ENCODE data around the gene FAM171A1. TPM values are rescaled to one million over a fixed set of nuclear protein-coding genes. Genes with fewer than 3 reads are reported as not detected.
A peak's percentile ranks its signal among the peaks of the same experiment; 100 is the strongest.
"Not testable (repeated sequence)": the region's sequence is repeated elsewhere in the genome, so short reads cannot be mapped to it uniquely, and the experiment has no call there.

The FAM171A1 gene
- total RNA-seq, 1 experiment from 2014 or later: 5.3 TPM

DNA sequence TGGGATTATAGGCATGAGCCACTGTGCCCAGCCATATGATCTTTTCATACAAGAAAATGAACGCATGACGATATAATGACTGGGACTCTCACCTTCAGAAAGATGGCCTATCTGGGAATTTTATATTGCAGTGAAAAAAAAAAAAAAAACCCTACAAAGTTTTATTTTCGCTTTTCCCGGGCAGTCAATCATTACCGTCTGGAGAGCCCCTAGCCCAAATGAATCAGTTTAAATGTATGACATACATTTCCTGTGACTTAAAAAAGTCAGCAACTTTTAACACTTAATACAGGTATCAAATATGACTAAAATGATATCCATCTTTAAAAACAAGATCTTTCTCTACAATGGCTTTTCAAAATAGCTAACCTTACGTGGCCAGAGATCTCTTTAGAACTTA lies 154.4 kb downstream of the FAM171A1 start:
- DNase-seq (ENCODE audit: low read depth, low spot score): no peak
- in situ Hi-C loops (cut with HindIII; ENCODE audit: low pct_unique_long_range_greater_than_20kb, low sequenced_read_pairs): no loop called here

DNA sequence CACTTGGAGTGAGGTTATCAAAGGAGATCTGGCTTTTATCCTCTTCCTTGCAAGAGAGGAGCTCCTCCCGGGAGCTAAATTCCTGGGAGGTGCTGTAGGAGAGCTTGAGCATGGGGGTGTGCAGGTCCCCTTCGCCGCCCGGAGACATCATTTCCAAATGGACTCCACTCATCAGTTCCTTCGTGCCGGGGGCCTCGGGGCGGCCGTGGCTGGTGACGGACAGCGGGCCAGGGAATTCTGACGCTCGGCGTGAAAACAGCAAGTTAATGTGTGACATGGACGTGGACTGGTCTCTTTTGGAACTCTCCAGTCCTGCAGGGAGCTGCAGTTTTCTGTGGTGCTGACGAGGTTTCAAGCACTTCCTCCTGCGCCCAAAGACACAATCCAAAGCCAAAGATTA lies 156.9 kb downstream of the FAM171A1 start:
- in situ Hi-C loops (cut with HindIII; ENCODE audit: low pct_unique_long_range_greater_than_20kb, low sequenced_read_pairs): no loop called here
- DNase-seq (ENCODE audit: low read depth, low spot score): no peak

GRCh38 chr10:15213461-15213861 lies 157.6 kb downstream of the FAM171A1 start:
- DNase-seq (ENCODE audit: low read depth, low spot score): no peak
- in situ Hi-C loops (cut with HindIII; ENCODE audit: low pct_unique_long_range_greater_than_20kb, low sequenced_read_pairs): no loop called here

- in situ Hi-C loops (cut with HindIII; ENCODE audit: low pct_unique_long_range_greater_than_20kb, low sequenced_read_pairs): no loop called here
- no peak for DNase-seq (ENCODE audit: low read depth, low spot score)
These were observed 159.6 kb downstream of the FAM171A1 start for GRCh38 chr10:15211464-15211979.

- in situ Hi-C loops (cut with HindIII; ENCODE audit: low pct_unique_long_range_greater_than_20kb, low sequenced_read_pairs): no loop called here
- DNase-seq (ENCODE audit: low read depth, low spot score): no peak
These were observed 160.6 kb downstream of the FAM171A1 start for GRCh38 chr10:15210521-15210920.

DNA sequence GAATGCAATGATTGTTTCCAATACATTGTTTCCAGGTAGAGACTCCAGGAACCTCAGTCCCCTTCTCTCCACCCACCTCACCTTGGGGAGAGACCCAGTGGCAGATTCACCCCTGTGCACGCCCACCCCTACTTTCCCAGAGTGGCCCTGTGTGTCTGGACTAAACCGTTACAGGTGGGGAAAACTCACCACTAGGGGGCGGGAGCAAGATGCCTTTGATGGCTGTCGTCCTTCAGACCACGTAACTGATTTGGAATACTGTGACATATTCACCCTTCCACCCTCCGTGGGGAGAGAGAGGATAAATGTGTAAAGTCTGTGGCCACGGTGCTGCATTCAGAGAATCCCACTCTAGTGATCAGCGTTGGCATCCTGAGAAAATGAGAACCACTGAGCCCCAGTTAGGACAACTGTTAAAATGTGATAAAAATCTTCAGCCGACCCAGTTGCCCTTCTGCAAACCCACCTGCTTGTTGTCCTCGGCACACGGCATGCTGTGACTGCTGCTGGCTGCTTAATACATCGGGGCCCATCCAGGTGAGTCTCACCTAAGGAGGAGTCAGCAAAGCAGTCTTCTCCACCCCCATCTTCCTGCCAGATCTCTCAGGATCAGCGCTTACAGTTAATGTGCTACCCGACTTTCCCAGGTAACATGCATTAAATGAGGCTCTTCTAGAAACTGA lies 161.1 kb downstream of the FAM171A1 start:
- peak; percentile 78 for DNase-seq (ENCODE audit: low read depth, low spot score)
- in situ Hi-C loops (cut with HindIII; ENCODE audit: low pct_unique_long_range_greater_than_20kb, low sequenced_read_pairs): no loop called here

- in situ Hi-C loops (cut with HindIII; ENCODE audit: low pct_unique_long_range_greater_than_20kb, low sequenced_read_pairs): no loop called here
- no peak for DNase-seq (ENCODE audit: low read depth, low spot score)
These were observed 162.9 kb downstream of the FAM171A1 start for GRCh38 chr10:15208221-15208620.

DNA sequence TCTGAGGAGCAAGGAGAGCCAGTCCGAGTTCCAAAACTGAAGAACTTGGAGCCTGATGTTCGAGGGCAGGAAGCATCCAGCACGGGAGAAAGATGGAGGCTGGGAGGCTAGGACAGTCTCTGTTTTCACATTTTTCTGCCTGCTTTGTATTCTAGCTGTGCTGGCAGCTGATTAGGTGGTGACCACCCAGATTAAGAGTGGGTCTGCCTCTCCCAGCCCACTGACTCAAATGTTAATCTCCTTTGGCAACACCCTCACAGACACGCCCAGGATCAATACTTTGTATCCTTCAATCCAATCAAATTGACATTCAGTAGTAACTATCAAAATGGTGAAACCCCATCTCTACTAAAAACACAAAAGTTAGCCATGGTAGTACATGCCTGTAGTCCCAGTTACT lies 163.7 kb downstream of the FAM171A1 start:
- in situ Hi-C loops (cut with HindIII; ENCODE audit: low pct_unique_long_range_greater_than_20kb, low sequenced_read_pairs); DNase-seq (ENCODE audit: low read depth, low spot score): not testable (repeated sequence)

- DNase-seq (ENCODE audit: low read depth, low spot score): no peak
- in situ Hi-C loops (cut with HindIII; ENCODE audit: low pct_unique_long_range_greater_than_20kb, low sequenced_read_pairs): no loop called here
These were observed 168.4 kb downstream of the FAM171A1 start for GRCh38 chr10:15202639-15203038.

DNA sequence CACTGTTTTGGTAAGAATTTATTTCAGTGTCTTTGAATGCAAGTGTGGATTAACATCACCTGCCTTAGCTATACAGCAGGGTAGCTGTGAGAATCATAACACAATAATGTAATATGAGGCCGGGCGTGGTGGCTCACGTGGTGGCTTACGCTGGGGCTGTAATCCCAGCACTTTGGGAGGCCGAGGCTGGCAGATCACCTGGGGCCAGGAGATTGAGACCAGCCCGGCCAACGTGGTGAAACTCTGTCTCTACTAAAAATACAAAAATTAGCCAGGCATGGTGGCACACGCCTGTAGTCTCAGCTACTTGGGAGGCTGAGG lies 168.8 kb downstream of the FAM171A1 start:
- in situ Hi-C loops (cut with HindIII; ENCODE audit: low pct_unique_long_range_greater_than_20kb, low sequenced_read_pairs); DNase-seq (ENCODE audit: low read depth, low spot score): not testable (repeated sequence)

- in situ Hi-C loops (cut with HindIII; ENCODE audit: low pct_unique_long_range_greater_than_20kb, low sequenced_read_pairs): no loop called here
- no peak for DNase-seq (ENCODE audit: low read depth, low spot score)
These were observed 169.3 kb downstream of the FAM171A1 start for GRCh38 chr10:15201589-15202300.

DNA sequence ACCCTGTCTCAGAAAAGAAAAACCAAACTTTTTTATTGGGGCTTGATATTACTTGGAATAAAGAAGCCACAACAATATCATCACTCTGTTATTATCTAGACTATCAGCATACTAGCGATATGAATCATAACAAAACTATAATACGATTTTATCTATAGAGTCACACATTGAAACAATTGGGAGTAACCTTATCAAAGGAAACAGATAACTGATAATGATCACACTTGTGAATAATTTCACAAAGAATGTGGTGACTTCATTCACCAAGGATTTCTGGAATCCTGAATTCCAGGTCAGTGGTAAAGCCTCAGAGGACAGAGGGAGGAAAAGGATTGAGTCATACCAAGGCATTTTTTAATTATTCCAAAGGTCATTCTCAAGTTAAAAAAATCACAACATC lies 170.5 kb downstream of the FAM171A1 start:
- DNase-seq (ENCODE audit: low read depth, low spot score): peak; percentile 3
- in situ Hi-C loops (cut with HindIII; ENCODE audit: low pct_unique_long_range_greater_than_20kb, low sequenced_read_pairs): no loop called here

GRCh38 chr10:15197911-15198310 lies 173.2 kb downstream of the FAM171A1 start:
- in situ Hi-C loops (cut with HindIII; ENCODE audit: low pct_unique_long_range_greater_than_20kb, low sequenced_read_pairs): no loop called here

GRCh38 chr10:15197276-15197675 lies 173.8 kb downstream of the FAM171A1 start:
- in situ Hi-C loops (cut with HindIII; ENCODE audit: low pct_unique_long_range_greater_than_20kb, low sequenced_read_pairs): no loop called here
- DNase-seq (ENCODE audit: low read depth, low spot score): no peak

More at GRCh38 chr10:15197911-15198310, 173.2 kb downstream of the FAM171A1 start:
- no peak for DNase-seq (ENCODE audit: low read depth, low spot score)

DNA sequence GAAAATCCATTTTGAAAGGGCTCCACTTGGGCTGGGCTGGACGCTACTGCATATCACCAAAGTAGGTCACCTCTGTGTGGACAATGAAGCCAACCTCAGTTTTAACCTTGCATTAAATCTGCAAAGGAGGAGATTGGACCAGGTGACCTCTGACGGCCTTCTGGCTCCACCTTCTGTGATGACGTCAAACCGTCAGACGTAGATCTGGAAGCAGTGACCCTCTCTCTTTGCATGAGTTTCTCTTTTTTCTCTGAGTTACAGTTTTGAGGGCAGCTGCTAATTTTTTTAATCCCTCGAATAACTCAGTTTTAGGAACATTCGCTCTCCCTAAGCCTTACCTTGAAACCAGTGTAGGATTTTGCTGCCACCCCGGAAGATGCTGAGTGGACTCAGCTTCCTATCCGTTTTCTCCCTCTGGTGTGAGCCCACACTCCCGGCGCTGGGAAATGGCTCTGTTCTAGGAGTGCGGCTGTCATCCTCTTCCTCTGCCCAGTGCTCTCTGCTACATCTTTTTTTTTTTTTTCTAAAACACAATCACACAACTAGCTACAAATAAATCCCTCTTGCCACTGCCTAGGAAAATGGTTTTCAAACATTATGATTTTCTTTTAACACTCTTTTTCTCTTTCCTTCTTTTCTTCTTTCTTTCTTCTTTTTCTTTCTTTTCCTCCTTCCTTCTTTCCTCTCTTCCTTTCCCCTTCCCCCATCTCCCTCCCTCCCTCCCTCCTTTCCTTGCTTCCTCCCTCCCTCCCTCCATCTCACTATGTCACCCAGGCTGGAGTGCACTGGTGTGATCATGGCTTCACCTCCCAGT lies 174.9 kb downstream of the FAM171A1 start:
- in situ Hi-C loops (cut with HindIII; ENCODE audit: low pct_unique_long_range_greater_than_20kb, low sequenced_read_pairs): no loop called here

DNA sequence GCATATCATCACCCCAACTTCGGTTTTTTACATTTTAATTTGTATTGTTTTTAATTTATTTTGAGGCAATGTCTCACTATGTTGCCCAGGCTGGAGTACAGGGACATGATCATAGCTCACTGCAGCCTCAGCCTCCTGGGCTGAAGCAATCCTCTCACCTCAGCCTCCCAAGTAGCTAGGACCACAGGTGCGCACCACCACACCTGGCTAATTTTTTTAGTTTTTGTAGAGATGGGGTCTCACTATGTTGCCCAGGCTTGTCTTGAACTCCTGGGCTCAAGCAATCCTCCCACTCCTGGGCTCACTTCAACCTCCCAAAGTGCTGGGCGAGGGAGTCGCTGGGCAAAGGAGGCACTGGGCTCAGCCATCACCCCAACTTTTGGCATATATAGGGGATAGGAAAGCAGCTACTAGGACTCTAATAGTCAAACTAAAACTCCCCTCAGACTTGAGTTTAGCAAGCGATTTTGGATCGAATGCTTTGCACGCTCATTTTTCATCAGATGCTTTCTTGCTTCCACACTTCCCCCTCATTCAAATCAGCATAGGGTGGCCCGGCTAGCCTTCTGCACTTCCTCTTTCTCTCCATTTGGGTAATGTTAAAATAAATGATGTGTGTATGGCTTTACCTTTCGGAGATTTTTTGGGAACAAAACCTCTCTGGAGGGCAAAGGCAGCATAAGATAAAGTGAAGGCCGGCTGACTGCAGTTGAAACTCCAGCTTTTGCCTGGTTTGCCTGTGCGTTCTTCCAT lies 181.8 kb downstream of the FAM171A1 start:
- in situ Hi-C loops (cut with HindIII; ENCODE audit: low pct_unique_long_range_greater_than_20kb, low sequenced_read_pairs): no loop called here

More for the DNA sequence above, 174.9 kb downstream of the FAM171A1 start:
- DNase-seq (ENCODE audit: low read depth, low spot score): peak; percentile 59

GRCh38 chr10:15188603-15189002 lies 182.5 kb downstream of the FAM171A1 start:
- in situ Hi-C loops (cut with HindIII; ENCODE audit: low pct_unique_long_range_greater_than_20kb, low sequenced_read_pairs): no loop called here

More for the DNA sequence above, 181.8 kb downstream of the FAM171A1 start:
- DNase-seq (ENCODE audit: low read depth, low spot score): no peak

More at GRCh38 chr10:15188603-15189002, 182.5 kb downstream of the FAM171A1 start:
- DNase-seq (ENCODE audit: low read depth, low spot score): no peak
